ENCODE measurements around the gene ABHD15.
A peak's percentile ranks its signal among the peaks of the same experiment; 100 is the strongest.

ABHD15 gene

DNA sequence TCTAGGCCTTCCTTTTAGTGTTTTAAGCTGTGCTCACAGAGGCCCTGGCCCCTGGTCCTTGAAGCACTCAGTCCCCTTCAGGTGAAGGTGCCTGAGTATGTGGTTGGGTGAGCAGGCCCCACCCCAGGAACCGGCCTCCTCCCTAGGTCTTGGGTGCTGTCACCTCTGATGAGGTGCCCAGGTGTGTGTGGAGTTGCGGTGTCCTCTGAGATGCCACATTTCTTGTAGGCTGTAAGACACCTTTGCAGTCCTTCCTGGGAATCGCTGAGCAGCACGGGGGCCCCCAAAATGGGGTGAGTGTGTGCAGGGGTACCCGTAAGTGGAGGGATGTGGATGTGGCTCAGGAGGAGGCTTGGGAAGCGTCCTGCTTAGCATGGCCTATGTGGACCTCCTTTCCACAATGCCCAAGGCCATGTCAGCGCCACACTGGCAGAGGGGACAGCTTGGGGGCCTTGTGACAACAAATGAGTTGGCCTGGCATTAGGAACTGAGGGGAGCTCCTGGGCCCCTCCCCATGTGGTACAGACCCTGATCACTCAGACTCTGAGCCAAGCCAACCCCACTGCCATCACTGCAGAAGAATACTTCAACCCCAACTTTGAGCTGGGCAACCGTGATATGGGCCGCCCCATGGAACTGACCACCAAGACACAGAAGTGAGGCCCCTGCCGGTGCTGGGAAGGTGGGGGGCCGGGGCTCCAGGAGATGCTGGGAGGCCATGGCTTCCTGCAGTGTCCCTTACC, 44.7 kb upstream of the ABHD15 start:
- 95 to 96% methylated on average over 11 of the region's 11 CpGs for WGBS, 2 experiments
- H3K36me3 ChIP-seq (ENCODE audit: control insufficient read depth, insufficient read depth, low read length): no peaks in the 10 kb centered on the region

DNA sequence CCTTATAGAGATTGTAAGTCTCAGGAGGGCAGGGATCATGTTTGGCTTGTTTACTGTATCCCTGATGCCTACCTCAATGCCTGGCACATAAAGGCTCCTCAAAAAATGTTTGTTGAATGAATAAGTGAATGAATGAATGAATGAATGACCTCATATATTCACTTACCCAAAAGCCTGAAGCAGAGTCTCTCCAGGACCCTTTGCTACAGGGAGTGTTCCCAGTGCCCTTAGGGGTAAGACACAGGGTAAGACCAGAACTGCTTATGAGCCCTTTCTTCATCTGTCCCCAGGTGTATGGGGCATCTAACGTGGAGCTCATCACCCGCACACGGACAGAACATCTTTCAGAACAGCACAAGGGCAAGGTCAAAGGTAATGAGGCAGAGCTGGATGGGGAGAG, 43.6 kb upstream of the ABHD15 start:
- 88 to 93% methylated on average over 3 of the region's 3 CpGs for WGBS, 2 experiments
- Histone ChIP-seq H3K4me1 (ENCODE audit: control insufficient read depth, insufficient read depth, low read length) (peaks cover 15% of the 10 kb centered on the region), H3K27ac (ENCODE audit: insufficient read depth, low read depth, low read length, poor library complexity, severe bottlenecking) (no peak overlapping the region), H3K9me3 (ENCODE audit: control insufficient read depth, low read length) (no peaks in the 10 kb centered on the region), H3K27me3 (ENCODE audit: control insufficient read depth, insufficient read depth, low read length, poor library complexity, severe bottlenecking) (peaks cover 28% of the 10 kb centered on the region), H3K4me3 (ENCODE audit: insufficient read depth, low read depth, low read length) (no peak overlapping the region), H3K36me3 (ENCODE audit: control insufficient read depth, insufficient read depth, low read length) (no peaks in the 10 kb centered on the region)

More for the DNA sequence above, 44.7 kb upstream of the ABHD15 start:
- peaks cover 39% of the 10 kb centered on the region for H3K27me3 ChIP-seq (ENCODE audit: control insufficient read depth, insufficient read depth, low read length, poor library complexity, severe bottlenecking)
- H3K9me3 ChIP-seq (ENCODE audit: control insufficient read depth, low read length): no peaks in the 10 kb centered on the region
- H3K27ac ChIP-seq (ENCODE audit: insufficient read depth, low read depth, low read length, poor library complexity, severe bottlenecking): no peak overlapping the region
- H3K4me1 ChIP-seq (ENCODE audit: control insufficient read depth, insufficient read depth, low read length): peaks cover 17% of the 10 kb centered on the region
- H3K4me3 ChIP-seq (ENCODE audit: insufficient read depth, low read depth, low read length): no peak overlapping the region

DNA sequence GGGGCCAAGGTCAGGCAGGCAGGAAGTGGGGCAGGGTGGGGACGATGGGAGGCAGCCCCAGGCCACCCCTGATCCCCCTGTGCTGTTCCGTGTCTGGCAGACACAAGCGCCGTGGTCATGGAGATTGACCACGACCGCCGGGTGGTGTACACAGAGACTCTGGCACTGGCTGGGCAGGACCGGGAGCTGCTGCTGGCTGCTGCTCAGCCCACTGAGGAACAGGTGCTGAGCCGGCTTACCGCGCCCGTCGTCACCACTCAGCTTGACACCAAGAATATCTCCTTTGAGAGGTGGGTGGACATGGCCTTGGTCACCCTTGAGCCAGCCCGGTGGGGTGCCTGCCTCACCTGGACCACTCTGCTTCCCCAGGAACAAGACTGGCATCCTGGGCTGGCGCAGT, 42.1 kb upstream of the ABHD15 start:
- Histone ChIP-seq H3K36me3 (ENCODE audit: control insufficient read depth, insufficient read depth, low read length) (no peaks in the 10 kb centered on the region), H3K4me3 (ENCODE audit: insufficient read depth, low read depth, low read length) (no peak overlapping the region), H3K9me3 (ENCODE audit: control insufficient read depth, low read length) (no peaks in the 10 kb centered on the region), H3K4me1 (ENCODE audit: control insufficient read depth, insufficient read depth, low read length) (peaks cover 5% of the 10 kb centered on the region), H3K27ac (ENCODE audit: insufficient read depth, low read depth, low read length, poor library complexity, severe bottlenecking) (no peak overlapping the region), H3K27me3 (ENCODE audit: control insufficient read depth, insufficient read depth, low read length, poor library complexity, severe bottlenecking) (peaks cover 14% of the 10 kb centered on the region)
- WGBS, 2 experiments: 92 to 95% methylated on average over 15 of the region's 15 CpGs

DNA sequence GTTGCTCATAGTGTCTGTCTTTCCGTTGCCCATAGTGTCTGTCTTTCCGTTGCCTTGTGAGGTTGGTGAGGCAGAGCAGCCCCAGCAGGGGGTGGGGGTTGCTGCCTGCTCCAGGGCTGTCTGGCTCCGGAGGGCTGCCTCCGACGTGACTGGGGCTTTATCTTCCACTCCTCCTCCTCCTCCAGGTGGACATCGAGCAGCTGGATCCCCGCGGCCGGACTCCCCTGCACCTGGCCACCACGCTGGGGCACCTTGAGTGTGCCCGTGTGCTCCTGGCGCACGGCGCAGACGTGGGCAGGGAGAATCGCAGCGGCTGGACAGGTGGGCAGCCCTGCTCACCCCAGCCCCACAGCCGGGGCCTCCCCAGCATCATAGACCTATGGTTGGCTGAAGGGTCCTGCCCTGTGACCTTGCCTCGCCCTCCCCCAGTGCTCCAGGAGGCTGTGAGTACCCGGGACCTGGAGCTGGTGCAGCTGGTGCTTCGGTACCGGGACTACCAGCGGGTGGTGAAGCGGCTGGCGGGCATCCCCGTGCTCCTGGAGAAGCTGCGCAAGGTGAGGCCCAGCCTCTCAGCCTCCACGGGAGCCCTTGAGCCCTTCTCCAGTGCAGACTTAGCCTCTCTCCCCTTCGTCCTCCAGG, 40.8 kb upstream of the ABHD15 start:
- Histone ChIP-seq H3K36me3 (ENCODE audit: control insufficient read depth, insufficient read depth, low read length) (no peaks in the 10 kb centered on the region), H3K9me3 (ENCODE audit: control insufficient read depth, low read length) (no peaks in the 10 kb centered on the region), H3K4me1 (ENCODE audit: control insufficient read depth, insufficient read depth, low read length) (no peaks in the 10 kb centered on the region), H3K27me3 (ENCODE audit: control insufficient read depth, insufficient read depth, low read length, poor library complexity, severe bottlenecking) (peaks cover 2% of the 10 kb centered on the region), H3K27ac (ENCODE audit: insufficient read depth, low read depth, low read length, poor library complexity, severe bottlenecking) (no peak overlapping the region), H3K4me3 (ENCODE audit: insufficient read depth, low read depth, low read length) (no peak overlapping the region)
- 90% methylated on average over 29 of the region's 29 CpGs for WGBS, 2 experiments

DNA sequence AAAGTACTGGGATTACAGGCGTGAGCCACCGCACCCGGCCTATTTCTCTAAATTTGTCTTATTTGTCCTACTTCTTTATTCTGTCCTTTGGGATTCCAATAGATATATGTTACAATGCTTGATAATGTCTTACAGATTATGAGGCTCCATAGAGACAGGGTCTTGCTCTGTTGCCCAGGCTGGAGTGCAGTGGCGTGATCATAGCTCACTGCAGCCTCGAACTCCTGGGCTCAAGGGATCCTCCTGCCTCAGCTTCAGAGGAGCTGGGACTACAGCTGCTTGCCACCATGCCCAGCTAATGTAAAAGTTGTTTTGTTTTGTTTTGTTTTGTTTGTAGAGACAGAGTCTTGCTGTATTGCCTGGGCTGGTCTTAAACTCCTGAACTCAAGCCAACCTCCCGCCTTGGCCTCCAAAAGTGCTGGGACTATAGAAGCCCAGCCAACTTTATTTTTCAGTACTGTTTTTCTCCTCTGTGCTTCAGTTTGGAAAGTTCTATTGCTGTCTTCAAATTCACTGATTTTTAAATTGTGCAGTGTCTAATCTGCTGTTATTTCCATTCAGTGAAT, 36.4 kb upstream of the ABHD15 start:
- Histone ChIP-seq H3K4me1 (ENCODE audit: control insufficient read depth, insufficient read depth, low read length) (peaks cover under 1% of the 10 kb centered on the region), H3K36me3 (ENCODE audit: control insufficient read depth, insufficient read depth, low read length) (no peaks in the 10 kb centered on the region), H3K9me3 (ENCODE audit: control insufficient read depth, low read length) (no peaks in the 10 kb centered on the region), H3K4me3 (ENCODE audit: insufficient read depth, low read depth, low read length) (no peak overlapping the region), H3K27me3 (ENCODE audit: control insufficient read depth, insufficient read depth, low read length, poor library complexity, severe bottlenecking) (no peaks in the 10 kb centered on the region), H3K27ac (ENCODE audit: insufficient read depth, low read depth, low read length, poor library complexity, severe bottlenecking) (no peak overlapping the region)
- WGBS, 2 experiments: 96 to 97% methylated on average over 6 of the region's 6 CpGs

DNA sequence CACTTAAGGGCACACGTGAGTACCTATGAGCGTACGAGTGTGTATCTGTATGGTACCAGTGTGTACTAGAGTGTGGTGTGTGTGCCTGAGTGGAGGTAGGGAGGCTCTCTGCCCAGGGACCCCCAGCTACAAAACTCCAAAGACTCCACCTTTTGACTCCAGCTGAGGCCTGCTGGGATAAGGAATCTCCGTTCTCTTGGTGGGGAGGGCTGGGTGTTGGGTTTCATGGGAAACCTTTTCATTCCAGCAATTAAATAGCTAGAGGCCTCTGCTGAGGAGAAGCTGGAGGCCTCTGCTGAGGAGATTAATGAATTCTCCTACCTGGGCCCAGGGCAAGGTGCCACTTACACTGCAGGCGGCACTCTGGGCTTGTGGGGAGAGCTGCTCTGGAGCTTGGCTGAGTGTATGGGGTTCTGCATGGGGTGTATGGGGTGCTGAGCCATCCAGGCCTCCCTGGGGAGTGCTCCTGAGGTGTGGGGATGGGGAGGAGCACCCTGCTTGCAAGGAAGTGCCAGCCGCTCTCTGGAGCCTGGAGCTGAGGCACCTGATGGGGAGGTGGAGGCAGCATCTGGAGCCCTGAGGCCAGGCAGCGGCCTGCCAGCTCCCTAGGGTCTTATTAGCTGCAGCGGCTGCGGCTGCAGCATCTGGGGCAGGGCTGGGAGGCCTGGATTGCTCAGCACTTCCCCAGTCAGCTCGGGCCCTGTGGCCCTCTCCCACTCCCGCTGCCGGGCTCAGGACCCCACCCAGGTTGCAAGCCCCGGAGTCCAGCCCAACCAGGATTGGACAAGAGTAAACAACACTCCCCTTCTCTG, 30.7 kb upstream of the ABHD15 start:
- H3K27ac ChIP-seq (ENCODE audit: insufficient read depth, low read depth, low read length, poor library complexity, severe bottlenecking): peak overlapping the region; percentile 16
- peaks cover 6% of the 10 kb centered on the region for H3K27me3 ChIP-seq (ENCODE audit: control insufficient read depth, insufficient read depth, low read length, poor library complexity, severe bottlenecking)
- WGBS, 2 experiments: 32 to 38% methylated on average over 13 of the region's 13 CpGs
- no peaks in the 10 kb centered on the region for H3K9me3 ChIP-seq (ENCODE audit: control insufficient read depth, low read length)
- peaks cover 45% of the 10 kb centered on the region for H3K4me1 ChIP-seq (ENCODE audit: control insufficient read depth, insufficient read depth, low read length)
- no peak overlapping the region for H3K4me3 ChIP-seq (ENCODE audit: insufficient read depth, low read depth, low read length)
- no peaks in the 10 kb centered on the region for H3K36me3 ChIP-seq (ENCODE audit: control insufficient read depth, insufficient read depth, low read length)

DNA sequence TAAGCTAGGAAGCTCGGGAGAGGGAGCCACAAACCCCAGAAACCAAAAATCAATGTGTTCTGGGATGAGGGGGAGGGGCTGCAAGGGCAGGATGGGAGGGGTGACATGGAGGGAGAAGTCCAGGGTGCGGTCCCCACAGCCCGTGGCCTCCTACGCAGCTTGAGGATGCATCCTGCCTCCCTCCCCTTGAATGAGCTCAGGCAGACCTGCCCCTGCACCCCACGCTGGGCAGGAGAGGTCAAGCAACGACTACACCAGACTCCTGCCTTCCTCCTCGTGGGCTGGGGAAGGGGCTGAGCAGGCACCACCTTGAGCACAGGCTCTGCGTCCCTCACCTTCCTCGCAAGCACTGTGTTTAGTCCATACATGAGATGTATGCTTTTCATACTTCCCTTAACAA, 30.0 kb upstream of the ABHD15 start:
- Histone ChIP-seq H3K27ac (ENCODE audit: insufficient read depth, low read depth, low read length, poor library complexity, severe bottlenecking) (no peak overlapping the region), H3K36me3 (ENCODE audit: control insufficient read depth, insufficient read depth, low read length) (no peaks in the 10 kb centered on the region), H3K4me3 (ENCODE audit: insufficient read depth, low read depth, low read length) (no peak overlapping the region), H3K9me3 (ENCODE audit: control insufficient read depth, low read length) (no peaks in the 10 kb centered on the region), H3K4me1 (ENCODE audit: control insufficient read depth, insufficient read depth, low read length) (peaks cover 51% of the 10 kb centered on the region), H3K27me3 (ENCODE audit: control insufficient read depth, insufficient read depth, low read length, poor library complexity, severe bottlenecking) (peaks cover 6% of the 10 kb centered on the region)
- 46 to 50% methylated on average over 9 of the region's 9 CpGs for WGBS, 2 experiments

DNA sequence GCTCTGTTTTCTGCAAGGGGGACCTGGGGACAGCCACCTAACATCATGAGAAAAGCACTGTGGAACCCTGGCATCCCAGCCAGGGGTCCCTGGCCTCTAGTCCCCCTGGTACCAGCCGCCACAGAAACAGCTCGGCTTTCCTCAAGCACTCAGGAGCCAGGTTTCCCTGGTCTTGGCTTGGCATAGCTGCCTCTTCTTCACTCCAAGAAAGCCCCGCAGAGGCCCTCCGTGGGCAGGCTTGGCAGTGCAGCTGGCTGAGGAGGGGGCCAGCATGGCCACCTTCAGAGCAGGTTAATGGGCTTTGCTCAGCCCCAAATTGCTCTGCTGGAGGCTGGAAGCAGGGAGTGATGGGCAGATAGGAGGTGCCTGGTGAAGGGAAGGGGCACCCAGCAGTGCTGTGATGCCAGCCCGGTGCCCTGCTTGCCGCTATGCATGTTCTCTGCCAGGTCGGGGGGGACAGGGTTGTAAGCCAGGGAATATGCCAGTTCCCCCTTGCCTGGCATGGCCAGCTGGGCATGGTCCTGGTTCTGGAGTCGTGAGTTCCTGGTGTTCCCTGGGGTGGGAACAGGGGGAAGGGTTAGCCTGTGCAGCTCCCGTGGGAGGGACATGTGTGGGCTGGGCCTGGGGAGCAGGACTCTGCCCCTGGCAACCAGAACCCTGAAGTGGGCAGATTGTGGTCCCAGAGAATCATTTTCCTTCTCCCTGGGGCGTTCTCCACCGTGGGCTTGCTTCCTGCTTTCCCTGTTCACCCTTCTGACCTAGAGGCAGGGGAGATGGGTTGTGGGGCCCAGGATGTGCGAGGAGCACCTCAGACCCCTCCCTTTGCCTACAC, 29.3 kb upstream of the ABHD15 start:
- Histone ChIP-seq H3K4me1 (ENCODE audit: control insufficient read depth, insufficient read depth, low read length) (peaks cover 51% of the 10 kb centered on the region), H3K27me3 (ENCODE audit: control insufficient read depth, insufficient read depth, low read length, poor library complexity, severe bottlenecking) (peaks cover 6% of the 10 kb centered on the region), H3K9me3 (ENCODE audit: control insufficient read depth, low read length) (no peaks in the 10 kb centered on the region), H3K4me3 (ENCODE audit: insufficient read depth, low read depth, low read length) (no peak overlapping the region), H3K27ac (ENCODE audit: insufficient read depth, low read depth, low read length, poor library complexity, severe bottlenecking) (no peak overlapping the region), H3K36me3 (ENCODE audit: control insufficient read depth, insufficient read depth, low read length) (no peaks in the 10 kb centered on the region)
- WGBS, 2 experiments: 84 to 86% methylated on average over 12 of the region's 12 CpGs

DNA sequence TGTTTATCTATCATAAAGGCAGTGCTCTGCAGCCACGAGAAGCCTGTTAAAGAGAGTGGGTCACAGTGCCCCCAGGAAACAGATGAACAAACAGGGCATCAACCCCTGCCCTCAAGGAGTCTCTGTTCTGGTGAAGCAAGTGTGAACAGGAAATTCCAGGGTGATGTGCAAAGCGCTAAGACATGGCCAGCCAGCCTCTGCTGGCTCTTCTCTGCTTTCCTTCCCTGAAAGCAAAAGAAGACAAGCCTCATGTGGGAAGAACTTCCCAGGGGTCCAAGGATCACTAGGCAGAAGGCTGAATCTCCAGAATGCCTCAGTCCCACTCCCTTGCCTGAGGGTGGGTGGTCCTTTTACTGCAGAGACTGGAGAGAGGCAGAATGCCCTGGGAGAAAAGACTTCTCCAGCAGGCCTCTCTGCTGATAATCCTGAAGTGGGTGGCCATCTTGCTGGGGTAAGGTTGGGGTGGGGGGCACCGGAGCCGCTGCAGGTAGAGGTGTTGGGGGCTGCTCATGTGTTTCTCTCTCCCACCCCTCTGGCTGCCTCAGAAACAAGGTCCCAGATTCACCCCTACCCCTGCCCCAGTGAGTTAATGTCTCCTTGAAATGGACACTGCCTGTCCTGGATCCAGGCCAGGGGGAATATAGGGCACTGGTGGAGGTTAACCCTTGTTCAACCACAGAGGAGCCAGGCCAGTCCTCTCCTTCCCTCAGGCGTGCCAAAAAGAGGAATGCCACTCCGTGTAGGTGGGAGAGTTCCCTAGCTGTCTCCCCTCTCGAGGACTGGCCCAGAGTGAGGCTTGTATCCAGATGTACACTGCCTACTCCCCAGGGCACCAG, 28.5 kb upstream of the ABHD15 start:
- H3K4me1 ChIP-seq (ENCODE audit: control insufficient read depth, insufficient read depth, low read length): peaks cover 56% of the 10 kb centered on the region
- 70 to 74% methylated on average over 7 of the region's 7 CpGs for WGBS, 2 experiments

More for the DNA sequence above, 28.5 kb upstream of the ABHD15 start:
- Histone ChIP-seq H3K27me3 (ENCODE audit: control insufficient read depth, insufficient read depth, low read length, poor library complexity, severe bottlenecking) (peaks cover 11% of the 10 kb centered on the region), H3K4me3 (ENCODE audit: insufficient read depth, low read depth, low read length) (no peak overlapping the region), H3K36me3 (ENCODE audit: control insufficient read depth, insufficient read depth, low read length) (no peaks in the 10 kb centered on the region), H3K27ac (ENCODE audit: insufficient read depth, low read depth, low read length, poor library complexity, severe bottlenecking) (no peak overlapping the region), H3K9me3 (ENCODE audit: control insufficient read depth, low read length) (no peaks in the 10 kb centered on the region)

All from ectodermal cell (in vitro differentiated cells).